Endodermal cell (in vitro differentiated cells): ENCODE data around the gene SLC7A7. TPM values are rescaled to one million over a fixed set of nuclear protein-coding genes. Genes with fewer than 3 reads are reported as not detected.
"Not testable (repeated sequence)": the region's sequence is repeated elsewhere in the genome, so short reads cannot be mapped to it uniquely, and the experiment has no call there.

Source experiments
- DNase-seq: peaks from one replicate; pipeline ENCODE4 v3.0.0-alpha.2; 2017
- H3K27ac ChIP-seq: 2 replicates; pipeline ENCODE4 v1.5.1; 2013; ENCODE audit warnings: mild to moderate bottlenecking, low read depth, low read length, moderate library complexity
- H3K27me3 ChIP-seq: 2 replicates; pipeline ENCODE4 v1.6.1; 2013; ENCODE audit warnings: mild to moderate bottlenecking, low read length, moderate library complexity; ENCODE audit not compliant: insufficient read depth, control insufficient read depth, poor library complexity, severe bottlenecking
- H3K36me3 ChIP-seq: 2 replicates; pipeline ENCODE4 v1.7.0; 2013; ENCODE audit warnings: mild to moderate bottlenecking, low read length, moderate library complexity; ENCODE audit not compliant: control insufficient read depth, insufficient read depth
- H3K4me1 ChIP-seq: one replicate; pipeline ENCODE4 v1.7.0; 2013; ENCODE audit warnings: low read length; ENCODE audit not compliant: control insufficient read depth, insufficient read depth
- H3K4me3 ChIP-seq: 2 replicates; pipeline ENCODE4 v1.5.1; 2013; ENCODE audit warnings: mild to moderate bottlenecking, low read length, moderate library complexity
- H3K9ac ChIP-seq: 2 replicates; pipeline ENCODE4 v1.6.1; 2013; ENCODE audit warnings: mild to moderate bottlenecking, low read length, moderate library complexity; ENCODE audit not compliant: poor library complexity, severe bottlenecking; ENCODE audit errors: extremely low read depth
- H3K9me3 ChIP-seq: 2 replicates; pipeline ENCODE4 v1.6.1; 2013; ENCODE audit warnings: mild to moderate bottlenecking, low read length, moderate library complexity; ENCODE audit not compliant: control insufficient read depth
- H3K27ac Mint-ChIP-seq: 2 replicates; pipeline ENCODE4 v1.8.0; 2020; ENCODE audit warnings: mixed read lengths
- H3K27me3 Mint-ChIP-seq: 2 replicates; pipeline ENCODE4 v1.8.0; 2021; ENCODE audit warnings: mild to moderate bottlenecking, mixed read lengths; ENCODE audit not compliant: insufficient read depth
- H3K36me3 Mint-ChIP-seq: 2 replicates; pipeline ENCODE4 v1.8.0; 2020; ENCODE audit warnings: low read depth, mixed read lengths
- H3K4me1 Mint-ChIP-seq: 2 replicates; pipeline ENCODE4 v1.8.0; 2020; ENCODE audit warnings: mixed read lengths
- H3K4me3 Mint-ChIP-seq: 2 replicates; pipeline ENCODE4 v1.8.0; 2020; ENCODE audit warnings: mild to moderate bottlenecking, moderate library complexity, mixed read lengths
- H3K9me3 Mint-ChIP-seq: 2 replicates; pipeline ENCODE4 v1.8.0; 2020; ENCODE audit warnings: mild to moderate bottlenecking, mixed read lengths
- WGBS, 2 experiments: methylation state at CpG; one replicate each; pipeline versions ENCODE4 v1.1.5 to v1.1.7; 2013; ENCODE audit warnings: missing lambda C conversion rate in 2 of 2, mixed read lengths in 1 of 2; ENCODE audit not compliant: insufficient coverage in 1 of 2, insufficient read length in 1 of 2; 5-methylcytosine and 5-hydroxymethylcytosine counted together
- total RNA-seq, 2 donors: library from RNA; stranded (reverse); fragmentation: NEBNext Ultra II Directional in 1 of 2; extraction: Animal tissue kit (Norgen Biotek cat#: 25700) in 1 of 2; gene quantifications; 2 replicates in 1 of 2; 3 replicates in 1 of 2; pipeline ENCODE4 v1.2.1, GENCODE V29; 2021
- TF ChIP-seq, protein P1 (sequence below): fragments of 200-600 bp; sonication (generic); conservative IDR thresholded peaks from 2 replicates; pipeline ENCODE4 v1.5.0; 2021; ENCODE audit warnings: antibody characterized with exemption, mild to moderate bottlenecking

The SLC7A7 gene
- total RNA-seq, 2 donors from 2014 or later: 16.7 to 17.0 TPM

- Mint-ChIP-seq H3K4me3 (no peak overlapping the region), H3K27ac (peak overlapping the region; percentile 18)
- TF ChIP-seq, protein P1, sequence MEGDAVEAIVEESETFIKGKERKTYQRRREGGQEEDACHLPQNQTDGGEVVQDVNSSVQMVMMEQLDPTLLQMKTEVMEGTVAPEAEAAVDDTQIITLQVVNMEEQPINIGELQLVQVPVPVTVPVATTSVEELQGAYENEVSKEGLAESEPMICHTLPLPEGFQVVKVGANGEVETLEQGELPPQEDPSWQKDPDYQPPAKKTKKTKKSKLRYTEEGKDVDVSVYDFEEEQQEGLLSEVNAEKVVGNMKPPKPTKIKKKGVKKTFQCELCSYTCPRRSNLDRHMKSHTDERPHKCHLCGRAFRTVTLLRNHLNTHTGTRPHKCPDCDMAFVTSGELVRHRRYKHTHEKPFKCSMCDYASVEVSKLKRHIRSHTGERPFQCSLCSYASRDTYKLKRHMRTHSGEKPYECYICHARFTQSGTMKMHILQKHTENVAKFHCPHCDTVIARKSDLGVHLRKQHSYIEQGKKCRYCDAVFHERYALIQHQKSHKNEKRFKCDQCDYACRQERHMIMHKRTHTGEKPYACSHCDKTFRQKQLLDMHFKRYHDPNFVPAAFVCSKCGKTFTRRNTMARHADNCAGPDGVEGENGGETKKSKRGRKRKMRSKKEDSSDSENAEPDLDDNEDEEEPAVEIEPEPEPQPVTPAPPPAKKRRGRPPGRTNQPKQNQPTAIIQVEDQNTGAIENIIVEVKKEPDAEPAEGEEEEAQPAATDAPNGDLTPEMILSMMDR: no peak
Observed at GRCh38 chr14:22740020-22740419, 75.2 kb downstream of the SLC7A7 start.

DNA sequence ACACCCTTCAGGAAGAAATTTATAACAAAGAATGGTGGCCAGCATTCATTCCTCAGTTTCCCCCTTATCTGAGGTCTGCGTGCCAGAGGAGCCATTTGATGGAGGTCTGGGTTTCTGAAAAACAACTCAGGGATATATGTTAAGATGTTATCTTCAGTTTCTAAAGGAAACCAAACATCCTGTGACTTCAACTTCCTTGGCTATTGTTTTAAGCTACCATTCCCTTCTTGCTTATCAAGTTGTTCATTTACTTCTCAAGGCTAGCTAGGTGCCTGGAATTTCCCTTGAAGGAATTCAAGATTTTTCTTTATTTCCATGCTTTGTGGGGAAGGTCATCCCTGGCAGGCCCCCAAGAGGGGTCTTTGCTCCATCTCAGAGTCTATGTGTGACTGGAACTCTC, 75.8 kb downstream of the SLC7A7 start:
- Mint-ChIP-seq H3K4me1 (peaks cover 21% of the 10 kb centered on the region), H3K4me3 (no peak overlapping the region), H3K27ac (peak overlapping the region; percentile 18), H3K27me3 (peaks cover 3% of the 10 kb centered on the region), H3K9me3 (peaks cover 29% of the 10 kb centered on the region), H3K36me3 (peaks cover 4% of the 10 kb centered on the region)
- H3K27ac ChIP-seq: no peak overlapping the region
- H3K9me3 ChIP-seq: peaks cover 20% of the 10 kb centered on the region
- no peak for DNase-seq
- TF ChIP-seq, protein P1: no peak
- H3K4me3 ChIP-seq: peak overlapping the region; percentile 47
- H3K9ac ChIP-seq: no peak overlapping the region
- WGBS, 2 experiments: 69% methylated on average over 1 of the region's 1 CpG; no CpG with 5 or more reads in 1 of the 2 experiments
- no peaks in the 10 kb centered on the region for H3K36me3 ChIP-seq
- H3K4me1 ChIP-seq: peaks cover 9% of the 10 kb centered on the region
- no peaks in the 10 kb centered on the region for H3K27me3 ChIP-seq

More at GRCh38 chr14:22740020-22740419, 75.2 kb downstream of the SLC7A7 start:
- Mint-ChIP-seq H3K9me3 (peaks cover 29% of the 10 kb centered on the region), H3K27me3 (peaks cover 3% of the 10 kb centered on the region), H3K4me1 (peaks cover 19% of the 10 kb centered on the region), H3K36me3 (peaks cover 4% of the 10 kb centered on the region)
- no peaks in the 10 kb centered on the region for H3K27me3 ChIP-seq
- no peak overlapping the region for H3K27ac ChIP-seq
- no peaks in the 10 kb centered on the region for H3K36me3 ChIP-seq
- DNase-seq: no peak
- H3K4me1 ChIP-seq: peaks cover 9% of the 10 kb centered on the region
- H3K9me3 ChIP-seq: peaks cover 20% of the 10 kb centered on the region
- H3K4me3 ChIP-seq: peak overlapping the region; percentile 47
- 100% methylated on average over 1 to 2 of the region's 3 CpGs for WGBS, 2 experiments
- no peak overlapping the region for H3K9ac ChIP-seq

- TF ChIP-seq, protein P1: no peak
- H3K9ac ChIP-seq: no peak overlapping the region
- peak overlapping the region; percentile 41 for H3K4me3 ChIP-seq
- H3K27me3 ChIP-seq: no peaks in the 10 kb centered on the region
- no peaks in the 10 kb centered on the region for H3K36me3 ChIP-seq
- no peak for DNase-seq
- Mint-ChIP-seq H3K36me3 (peaks cover 4% of the 10 kb centered on the region), H3K27me3 (peaks cover 3% of the 10 kb centered on the region), H3K4me1 (peaks cover 21% of the 10 kb centered on the region), H3K4me3 (no peak overlapping the region), H3K27ac (no peak overlapping the region), H3K9me3 (peaks cover 29% of the 10 kb centered on the region)
- 100% methylated on average over 1 of the region's 1 CpG for WGBS, 2 experiments
- peaks cover 20% of the 10 kb centered on the region for H3K9me3 ChIP-seq
- H3K27ac ChIP-seq: no peak overlapping the region
- peaks cover 9% of the 10 kb centered on the region for H3K4me1 ChIP-seq
Observed at GRCh38 chr14:22737052-22737451, 78.2 kb downstream of the SLC7A7 start.

GRCh38 chr14:22736384-22736783, 78.9 kb downstream of the SLC7A7 start:
- not testable (repeated sequence) for H3K27ac ChIP-seq, H3K27me3 ChIP-seq, H3K27me3 Mint-ChIP-seq, H3K27ac Mint-ChIP-seq, H3K4me3 ChIP-seq, H3K36me3 Mint-ChIP-seq, H3K9ac ChIP-seq, H3K4me3 Mint-ChIP-seq, H3K36me3 ChIP-seq, H3K4me1 ChIP-seq, DNase-seq
- Mint-ChIP-seq H3K9me3 (peaks cover 29% of the 10 kb centered on the region), H3K4me1 (peaks cover 21% of the 10 kb centered on the region)
- WGBS, 2 experiments: 90 to 95% methylated on average over 7 to 12 of the region's 14 CpGs
- H3K9me3 ChIP-seq: peaks cover 20% of the 10 kb centered on the region
